Measurements from ENCODE around the gene CREB3L2. TPM values are rescaled to one million over a fixed set of nuclear protein-coding genes. Genes with fewer than 3 reads are reported as not detected.

CREB3L2 gene
- total and polyA plus RNA-seq, 3 experiments from 2014 or later: 12.5 to 25.0 (median 23.9) TPM

DNA sequence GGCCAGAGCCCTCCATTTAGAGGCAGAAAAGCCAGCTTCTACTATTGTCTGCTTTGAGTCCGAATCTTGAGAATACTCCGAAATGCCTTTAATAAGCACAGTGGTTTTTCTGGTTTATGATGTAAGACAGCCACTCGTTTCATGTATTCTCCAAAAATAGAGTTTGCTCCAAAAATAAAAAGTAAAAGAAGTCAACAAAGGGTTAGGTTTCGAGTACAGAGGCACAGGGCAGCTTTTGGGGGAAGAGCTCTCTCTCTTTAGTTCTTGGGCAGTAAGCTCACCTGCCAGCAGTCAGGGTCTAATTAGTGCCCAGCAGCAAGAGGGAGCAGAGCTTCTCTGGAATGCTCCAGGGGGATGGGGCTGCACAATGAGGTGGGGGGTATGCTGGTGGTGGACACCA lies 20.2 kb downstream of the CREB3L2 start:
- H3K4me3 Mint-ChIP-seq: no peak overlapping the region
- Histone ChIP-seq H3K4me1 (ENCODE audit: insufficient read depth, low read length) (no peaks in the 10 kb centered on the region), H3K27ac (ENCODE audit: low read depth, low read length) (no peak overlapping the region), H3K9me3 (ENCODE audit: low read length) (no peaks in the 10 kb centered on the region), H3K36me3 (ENCODE audit: insufficient read depth, low read length) (no peaks in the 10 kb centered on the region), H3K4me3 (ENCODE audit: low read length) (no peak overlapping the region), H3K27me3 (ENCODE audit: insufficient read depth, low read length, poor library complexity, severe bottlenecking) (no peaks in the 10 kb centered on the region)
- CTCF ChIA-PET: interaction anchor here (0.6 to 0.7 kb wide), 2 partner anchors 12 to 160 kb away, joined by 3 read pairs; no protein-coding TSS in a partner anchor
- H3K9me3 Mint-ChIP-seq: peaks cover 0 to 9% (median 7%) of the 10 kb centered on the region in 5 donors
- H3K4me1 Mint-ChIP-seq: peaks cover 23 to 32% (median 26%) of the 10 kb centered on the region in 3 donors
- no peak overlapping the region for H3K27ac Mint-ChIP-seq
- H3K36me3 Mint-ChIP-seq: peaks cover 19 to 29% (median 25%) of the 10 kb centered on the region in 3 donors
- POLR2A ChIA-PET: no interaction called here
- H3K27me3 Mint-ChIP-seq: no peaks in the 10 kb centered on the region
- no peak for DNase-seq

DNA sequence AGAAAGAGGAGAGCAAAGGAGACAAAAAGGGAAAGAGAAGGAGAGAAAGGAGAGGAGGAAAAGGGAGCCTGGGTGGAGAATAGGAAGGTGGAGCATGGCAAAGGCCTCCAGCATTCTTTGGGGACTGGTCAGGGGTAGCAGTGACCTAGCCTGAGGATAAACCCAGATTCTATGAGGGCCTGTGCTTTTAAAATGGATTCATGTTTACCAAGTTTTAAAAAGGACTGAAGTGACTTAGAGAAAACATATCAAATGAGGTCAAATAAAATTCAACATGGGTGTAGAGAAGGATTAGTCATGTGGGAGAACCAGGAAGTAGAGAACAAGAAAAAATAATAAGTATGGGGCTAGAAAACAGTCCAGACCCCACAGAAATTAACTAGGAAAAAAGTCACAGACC lies 20.7 kb downstream of the CREB3L2 start:
- no peak for DNase-seq
- Mint-ChIP-seq H3K4me3 (no peak overlapping the region), H3K27me3 (no peaks in the 10 kb centered on the region), H3K36me3 (peaks cover 19 to 29% (median 25%) of the 10 kb centered on the region in 3 donors), H3K4me1 (peaks cover 23 to 36% (median 28%) of the 10 kb centered on the region in 3 donors), H3K9me3 (peaks cover 0 to 9% (median 7%) of the 10 kb centered on the region in 5 donors), H3K27ac (peak overlapping the region in 2 of 8 donors; percentile 49 to 52)
- no peak overlapping the region for H3K4me3 ChIP-seq (ENCODE audit: low read length)
- CTCF ChIA-PET: interaction anchor here (1.4 kb wide), 1 partner anchor 77 kb away, joined by 4 read pairs; no protein-coding TSS in a partner anchor
- no peaks in the 10 kb centered on the region for H3K9me3 ChIP-seq (ENCODE audit: low read length)
- H3K27ac ChIP-seq (ENCODE audit: low read depth, low read length): no peak overlapping the region
- no peaks in the 10 kb centered on the region for H3K27me3 ChIP-seq (ENCODE audit: insufficient read depth, low read length, poor library complexity, severe bottlenecking)
- H3K4me1 ChIP-seq (ENCODE audit: insufficient read depth, low read length): no peaks in the 10 kb centered on the region
- H3K36me3 ChIP-seq (ENCODE audit: insufficient read depth, low read length): no peaks in the 10 kb centered on the region
- POLR2A ChIA-PET: no interaction called here

DNA sequence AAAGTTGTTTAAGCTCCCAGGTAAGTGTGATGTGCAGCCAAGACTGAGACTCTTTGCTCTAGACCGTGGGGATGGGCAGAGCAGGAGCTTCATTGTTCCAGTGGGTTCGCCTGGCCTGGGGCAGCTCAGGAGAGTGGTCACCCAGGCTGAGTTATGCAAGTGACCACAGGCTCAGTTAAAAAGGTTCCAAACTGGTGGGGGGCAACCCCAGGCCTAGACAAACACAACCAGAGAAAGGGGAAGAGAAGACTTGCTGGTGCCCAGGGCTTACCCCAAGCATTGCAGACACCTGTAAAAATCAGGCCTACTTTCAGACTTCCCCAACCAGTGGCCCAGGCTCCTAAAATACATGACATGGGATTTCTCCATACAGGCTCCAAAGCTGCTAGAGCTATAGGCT lies 21.6 kb downstream of the CREB3L2 start:
- peaks cover 23 to 31% (median 25%) of the 10 kb centered on the region in 3 donors for H3K4me1 Mint-ChIP-seq
- ChIA-PET POLR2A (no interaction called here), CTCF (interaction anchor here (0.9 to 1.4 kb wide), 2 partner anchors 76 to 79 kb away, joined by 3 to 4 read pairs; no protein-coding TSS in a partner anchor)
- H3K27ac ChIP-seq (ENCODE audit: low read depth, low read length): no peak overlapping the region
- no peaks in the 10 kb centered on the region for H3K9me3 ChIP-seq (ENCODE audit: low read length)
- H3K27ac Mint-ChIP-seq: no peak overlapping the region
- H3K36me3 Mint-ChIP-seq: peaks cover 19 to 29% (median 25%) of the 10 kb centered on the region in 3 donors
- H3K9me3 Mint-ChIP-seq: peaks cover 0 to 9% (median 7%) of the 10 kb centered on the region in 5 donors
- H3K4me3 ChIP-seq (ENCODE audit: low read length): no peak overlapping the region
- H3K4me3 Mint-ChIP-seq: no peak overlapping the region
- DNase-seq: no peak
- H3K36me3 ChIP-seq (ENCODE audit: insufficient read depth, low read length): no peaks in the 10 kb centered on the region
- no peaks in the 10 kb centered on the region for H3K4me1 ChIP-seq (ENCODE audit: insufficient read depth, low read length)
- no peaks in the 10 kb centered on the region for H3K27me3 ChIP-seq (ENCODE audit: insufficient read depth, low read length, poor library complexity, severe bottlenecking)
- H3K27me3 Mint-ChIP-seq: no peaks in the 10 kb centered on the region

DNA sequence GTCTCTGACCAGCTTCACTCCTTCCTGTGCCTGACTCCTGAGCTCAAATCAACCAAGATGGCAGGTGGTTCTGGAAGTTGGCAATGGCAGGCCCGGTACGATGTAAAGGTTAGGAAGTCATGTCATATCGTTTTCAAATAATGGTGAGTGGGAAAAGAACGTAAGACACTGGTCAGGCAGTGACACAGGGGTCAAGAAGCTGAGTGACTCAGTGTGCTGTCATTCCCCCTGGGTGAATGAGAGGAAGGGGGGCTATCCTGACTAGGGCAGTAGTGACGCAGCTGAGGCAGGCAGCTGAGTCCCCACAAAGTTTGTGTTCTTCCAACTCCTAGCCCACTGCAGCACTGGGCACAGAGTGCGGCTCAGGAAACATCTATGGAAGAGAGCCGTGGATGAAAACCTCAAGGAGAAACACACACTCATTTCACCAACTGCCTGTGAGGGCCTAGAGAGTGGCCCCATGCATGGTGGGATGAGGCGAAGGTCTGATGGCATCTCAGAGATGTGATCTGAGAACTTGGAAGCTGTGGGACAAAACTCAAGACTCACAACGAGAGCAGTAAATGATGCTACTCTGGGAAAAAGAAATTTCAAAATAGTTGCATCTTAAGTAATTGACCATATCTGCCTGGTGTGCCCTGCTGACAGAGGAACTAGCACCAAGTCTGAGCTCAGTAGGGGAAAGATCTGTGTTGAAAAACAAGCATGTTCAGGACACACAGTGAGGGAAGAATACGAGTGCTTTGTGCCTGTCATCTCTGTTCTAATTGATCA lies 23.2 kb downstream of the CREB3L2 start:
- Mint-ChIP-seq H3K36me3 (peaks cover 10 to 19% (median 14%) of the 10 kb centered on the region in 3 donors), H3K4me1 (peaks cover 20 to 40% (median 21%) of the 10 kb centered on the region in 3 donors), H3K4me3 (no peak overlapping the region), H3K27ac (peak overlapping the region in 3 of 8 donors; percentile 2 to 29 (median 16)), H3K27me3 (no peaks in the 10 kb centered on the region), H3K9me3 (peaks cover 0 to 9% (median 7%) of the 10 kb centered on the region in 5 donors)
- no peak overlapping the region for H3K4me3 ChIP-seq (ENCODE audit: low read length)
- POLR2A ChIA-PET: no interaction called here
- H3K27me3 ChIP-seq (ENCODE audit: insufficient read depth, low read length, poor library complexity, severe bottlenecking): no peaks in the 10 kb centered on the region
- no peak for DNase-seq
- no peaks in the 10 kb centered on the region for H3K4me1 ChIP-seq (ENCODE audit: insufficient read depth, low read length)
- no peaks in the 10 kb centered on the region for H3K36me3 ChIP-seq (ENCODE audit: insufficient read depth, low read length)
- CTCF ChIA-PET: no interaction called here
- H3K9me3 ChIP-seq (ENCODE audit: low read length): no peaks in the 10 kb centered on the region
- H3K27ac ChIP-seq (ENCODE audit: low read depth, low read length): no peak overlapping the region

DNA sequence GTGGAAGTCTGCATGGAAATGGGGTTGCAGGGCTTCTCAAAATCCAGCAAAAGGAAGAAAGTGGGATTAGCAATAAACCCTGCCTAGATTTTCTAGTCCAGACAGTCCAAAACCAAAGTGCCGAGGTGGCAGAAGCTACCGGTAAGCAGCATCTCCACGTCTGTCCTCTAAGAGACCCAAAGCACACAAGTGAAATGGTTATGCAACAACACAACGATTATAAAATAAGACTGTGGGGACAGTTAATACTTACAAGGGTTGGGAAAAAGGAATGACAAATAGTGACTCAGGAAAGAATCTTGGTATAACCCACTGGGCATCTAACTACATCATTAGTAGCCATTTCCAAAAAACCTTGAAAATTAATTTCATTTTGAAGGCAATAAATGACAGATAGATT lies 24.7 kb downstream of the CREB3L2 start:
- peaks cover 0 to 2% (median 0%) of the 10 kb centered on the region in 5 donors for H3K9me3 Mint-ChIP-seq
- Histone ChIP-seq H3K27me3 (ENCODE audit: insufficient read depth, low read length, poor library complexity, severe bottlenecking) (no peaks in the 10 kb centered on the region), H3K4me3 (ENCODE audit: low read length) (no peak overlapping the region), H3K9me3 (ENCODE audit: low read length) (no peaks in the 10 kb centered on the region), H3K36me3 (ENCODE audit: insufficient read depth, low read length) (no peaks in the 10 kb centered on the region), H3K27ac (ENCODE audit: low read depth, low read length) (no peak overlapping the region), H3K4me1 (ENCODE audit: insufficient read depth, low read length) (no peaks in the 10 kb centered on the region)
- ChIA-PET CTCF (no interaction called here), POLR2A (no interaction called here)
- no peak for DNase-seq
- no peak overlapping the region for H3K4me3 Mint-ChIP-seq
- peaks cover 15 to 33% (median 20%) of the 10 kb centered on the region in 3 donors for H3K4me1 Mint-ChIP-seq
- H3K27ac Mint-ChIP-seq: peak overlapping the region in 2 of 8 donors; percentile 47 to 82
- H3K27me3 Mint-ChIP-seq: no peaks in the 10 kb centered on the region
- peaks cover 2 to 9% (median 5%) of the 10 kb centered on the region in 3 donors for H3K36me3 Mint-ChIP-seq

DNA sequence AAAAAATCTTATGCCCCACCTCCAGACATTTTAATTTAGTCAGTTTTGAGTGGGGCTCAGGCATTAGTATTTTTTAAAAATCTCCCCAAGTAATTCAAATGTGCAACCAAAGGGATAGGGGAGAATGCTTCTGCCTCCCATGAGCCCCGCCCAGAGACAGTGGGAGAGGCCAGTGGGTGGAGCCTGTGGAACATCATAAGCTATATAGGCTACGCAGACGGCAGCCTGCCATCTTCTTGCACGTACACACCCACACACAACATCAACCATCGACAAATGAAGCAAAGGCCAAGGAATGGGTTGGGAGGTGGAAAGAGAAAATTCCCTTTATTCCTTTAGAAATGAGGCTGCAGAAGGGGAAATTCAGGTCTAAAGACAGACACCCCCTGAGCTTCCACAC lies 25.2 kb downstream of the CREB3L2 start:
- POLR2A ChIA-PET: no interaction called here
- CTCF ChIA-PET: no interaction called here
- Mint-ChIP-seq H3K4me1 (peaks cover 15 to 33% (median 20%) of the 10 kb centered on the region in 3 donors), H3K4me3 (no peak overlapping the region), H3K36me3 (peaks cover 2 to 6% (median 4%) of the 10 kb centered on the region in 3 donors), H3K27ac (peak overlapping the region in 2 of 8 donors; percentile 47 to 82), H3K9me3 (peaks cover 0 to 2% (median 0%) of the 10 kb centered on the region in 5 donors), H3K27me3 (no peaks in the 10 kb centered on the region)
- Histone ChIP-seq H3K4me3 (ENCODE audit: low read length) (no peak overlapping the region), H3K27me3 (ENCODE audit: insufficient read depth, low read length, poor library complexity, severe bottlenecking) (no peaks in the 10 kb centered on the region), H3K36me3 (ENCODE audit: insufficient read depth, low read length) (no peaks in the 10 kb centered on the region), H3K9me3 (ENCODE audit: low read length) (no peaks in the 10 kb centered on the region), H3K27ac (ENCODE audit: low read depth, low read length) (no peak overlapping the region), H3K4me1 (ENCODE audit: insufficient read depth, low read length) (no peaks in the 10 kb centered on the region)
- no peak for DNase-seq

DNA sequence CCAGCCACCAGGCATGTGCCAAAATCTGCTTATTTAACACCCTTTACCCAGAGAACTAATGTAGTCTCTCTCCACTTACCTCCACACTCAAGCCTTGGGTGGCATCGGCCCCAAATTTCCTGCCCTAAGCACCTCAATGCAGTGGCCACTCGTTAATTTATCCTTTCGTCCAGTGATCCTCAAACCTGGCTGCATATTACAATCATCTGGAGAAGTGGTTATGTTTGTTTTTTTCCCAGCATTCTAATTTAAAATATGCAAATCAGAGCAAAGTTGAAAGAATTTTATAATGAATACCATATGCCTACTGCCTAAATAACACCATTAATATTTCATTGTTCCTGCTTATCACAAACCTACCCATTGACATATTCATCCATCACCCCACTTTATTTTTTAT lies 25.7 kb downstream of the CREB3L2 start:
- Histone ChIP-seq H3K4me1 (ENCODE audit: insufficient read depth, low read length) (no peaks in the 10 kb centered on the region), H3K36me3 (ENCODE audit: insufficient read depth, low read length) (no peaks in the 10 kb centered on the region), H3K27ac (ENCODE audit: low read depth, low read length) (no peak overlapping the region), H3K4me3 (ENCODE audit: low read length) (no peak overlapping the region), H3K9me3 (ENCODE audit: low read length) (no peaks in the 10 kb centered on the region), H3K27me3 (ENCODE audit: insufficient read depth, low read length, poor library complexity, severe bottlenecking) (no peaks in the 10 kb centered on the region)
- no peak overlapping the region for H3K27ac Mint-ChIP-seq
- H3K4me3 Mint-ChIP-seq: no peak overlapping the region
- ChIA-PET CTCF (no interaction called here), POLR2A (no interaction called here)
- H3K36me3 Mint-ChIP-seq: peaks cover 2 to 3% (median 2%) of the 10 kb centered on the region in 3 donors
- H3K27me3 Mint-ChIP-seq: no peaks in the 10 kb centered on the region
- H3K4me1 Mint-ChIP-seq: peaks cover 14 to 31% (median 17%) of the 10 kb centered on the region in 3 donors
- peaks cover 0 to 1% (median 0%) of the 10 kb centered on the region in 5 donors for H3K9me3 Mint-ChIP-seq
- no peak for DNase-seq

DNA sequence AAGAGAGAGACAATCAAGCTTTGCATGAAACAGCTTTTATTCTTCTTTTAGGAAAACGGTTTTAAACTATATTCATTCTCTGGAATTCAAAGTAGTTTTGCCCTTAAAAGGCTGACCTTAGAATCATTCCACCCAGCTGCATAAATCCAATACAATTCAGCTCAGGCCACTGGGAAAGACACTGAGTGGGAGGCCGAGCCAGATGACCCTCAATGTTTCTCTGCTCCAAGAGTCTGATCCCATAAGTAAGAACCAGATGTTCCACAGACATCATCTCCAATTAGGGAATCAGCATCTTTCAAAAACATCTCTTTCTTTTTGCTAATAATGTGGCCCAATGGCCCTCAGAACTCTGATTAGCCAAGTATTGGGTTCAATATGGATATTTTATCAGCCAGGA lies 26.1 kb downstream of the CREB3L2 start:
- Histone ChIP-seq H3K27me3 (ENCODE audit: insufficient read depth, low read length, poor library complexity, severe bottlenecking) (no peaks in the 10 kb centered on the region), H3K27ac (ENCODE audit: low read depth, low read length) (no peak overlapping the region), H3K9me3 (ENCODE audit: low read length) (no peaks in the 10 kb centered on the region), H3K4me1 (ENCODE audit: insufficient read depth, low read length) (no peaks in the 10 kb centered on the region), H3K36me3 (ENCODE audit: insufficient read depth, low read length) (no peaks in the 10 kb centered on the region), H3K4me3 (ENCODE audit: low read length) (no peak overlapping the region)
- peaks cover 0 to 3% (median 2%) of the 10 kb centered on the region in 3 donors for H3K36me3 Mint-ChIP-seq
- peaks cover 9 to 26% (median 12%) of the 10 kb centered on the region in 3 donors for H3K4me1 Mint-ChIP-seq
- no peak for DNase-seq
- ChIA-PET CTCF (interaction anchor here (2.3 kb wide), 1 partner anchor 72 kb away, joined by 7 read pairs; no protein-coding TSS in a partner anchor), POLR2A (no interaction called here)
- H3K27me3 Mint-ChIP-seq: no peaks in the 10 kb centered on the region
- no peak overlapping the region for H3K4me3 Mint-ChIP-seq
- H3K9me3 Mint-ChIP-seq: no peaks in the 10 kb centered on the region
- peak overlapping the region in 1 of 8 donors; percentile 9 for H3K27ac Mint-ChIP-seq

Data from CD8-positive, alpha-beta memory T cell (primary cell).